GM23248 (cell line): Measurements from ENCODE around the gene PPP2R5D. TPM values are rescaled to one million over a fixed set of nuclear protein-coding genes. Genes with fewer than 3 reads are reported as not detected.
"Not testable (repeated sequence)": the region's sequence is repeated elsewhere in the genome, so short reads cannot be mapped to it uniquely, and the experiment has no call there.

Source experiments
- DNase-seq: peaks from one replicate; pipeline ENCODE4 v3.0.0-alpha.2; 2015
- H2AFZ ChIP-seq: fragments of 200-600 bp; sonication (generic); 2 replicates; pipeline ENCODE4 v1.6.1; 2016; ENCODE audit warnings: antibody characterized with exemption
- H3F3A ChIP-seq: fragments of 200-600 bp; sonication (generic); 2 replicates; pipeline ENCODE4 v1.6.1; 2016; ENCODE audit warnings: mild to moderate bottlenecking, antibody characterized with exemption, mixed run types; ENCODE audit not compliant: insufficient read depth
- H3K27ac ChIP-seq: fragments of 200-600 bp; sonication (generic); 2 replicates; pipeline ENCODE4 v1.5.1; 2016; ENCODE audit warnings: mild to moderate bottlenecking
- H3K27me3 ChIP-seq: fragments of 200-600 bp; sonication (generic); replicated peaks from 2 replicates; pipeline ENCODE4 v1.6.1; 2016; ENCODE audit warnings: mild to moderate bottlenecking; ENCODE audit not compliant: insufficient read depth
- H3K36me3 ChIP-seq: fragments of 200-600 bp; sonication (generic); 2 replicates; pipeline ENCODE4 v1.6.1; 2016; ENCODE audit warnings: low read depth, mild to moderate bottlenecking
- H3K4me1 ChIP-seq: fragments of 200-600 bp; sonication (generic); 2 replicates; pipeline ENCODE4 v1.6.1; 2016; ENCODE audit warnings: mild to moderate bottlenecking; ENCODE audit not compliant: insufficient read depth
- H3K4me2 ChIP-seq: fragments of 200-600 bp; sonication (generic); one replicate; pipeline ENCODE4 v1.6.1; 2016; ENCODE audit warnings: mild to moderate bottlenecking; ENCODE audit not compliant: unreplicated experiment
- H3K4me3 ChIP-seq: fragments of 200-600 bp; sonication (generic); 2 replicates; pipeline ENCODE4 v1.5.1; 2016; ENCODE audit warnings: mild to moderate bottlenecking
- H3K79me2 ChIP-seq: fragments of 200-600 bp; sonication (generic); 2 replicates; pipeline ENCODE4 v1.6.1; 2016; ENCODE audit warnings: mild to moderate bottlenecking; ENCODE audit not compliant: insufficient read depth
- H3K9ac ChIP-seq: fragments of 200-600 bp; sonication (generic); 2 replicates; pipeline ENCODE4 v1.6.1; 2016; ENCODE audit warnings: mild to moderate bottlenecking
- H3K9me2 ChIP-seq: fragments of 200-600 bp; sonication (generic); 2 replicates; pipeline ENCODE4 v1.6.1; 2016; ENCODE audit warnings: mixed run types, mild to moderate bottlenecking, moderate library complexity; ENCODE audit not compliant: insufficient read depth
- H3K9me3 ChIP-seq: fragments of 200-600 bp; sonication (generic); one replicate; pipeline ENCODE4 v1.6.1; 2017; ENCODE audit warnings: low read depth
- H4K20me1 ChIP-seq: fragments of 200-600 bp; sonication (generic); 2 replicates; pipeline ENCODE4 v1.6.0; 2016; ENCODE audit not compliant: insufficient read depth
- EZH2 ChIP-seq: fragments of 200-600 bp; sonication (generic); IDR thresholded peaks from 2 replicates; pipeline ENCODE4 v1.6.1; 2018; ENCODE audit warnings: antibody characterized with exemption, mild to moderate bottlenecking; ENCODE audit not compliant: insufficient read depth, poor library complexity, severe bottlenecking
- EZH2phosphoT487 ChIP-seq: fragments of 200-600 bp; sonication (generic); IDR thresholded peaks from 2 replicates; pipeline ENCODE4 v1.6.1; 2018; ENCODE audit warnings: antibody characterized with exemption, moderate library complexity, mild to moderate bottlenecking, low read depth; ENCODE audit not compliant: insufficient read depth
- WGBS, 2 experiments: methylation state at CpG; one replicate each; pipeline ENCODE4 v1.1.6; 2015 to 2017; ENCODE audit warnings: low lambda C conversion rate in 2 of 2, low coverage in 1 of 2; ENCODE audit errors: missing lambda C conversion rate in 2 of 2; 5-methylcytosine and 5-hydroxymethylcytosine counted together
- in situ Hi-C: fragments of 300-500 bp; cut with MboI; formaldehyde crosslinking; loops from 2 replicates; pipeline ENCODE4 v1.15.0; 2020
- polyA plus RNA-seq: library from polyadenylated mRNA; unstranded; fragments of >200 nt; fragmentation: Nextera tagmentation; extraction: Ambion mirVana; gene quantifications from 2 replicates; pipeline ENCODE4 v1.2.1, GENCODE V29; 2016
- total RNA-seq: library from RNA; depleted of rRNA; stranded (reverse); fragments of >200 nt; shearing (Covaris generic); gene quantifications from 2 replicates; pipeline ENCODE4 v1.2.3, GENCODE V29; 2014

The PPP2R5D gene
- total and polyA plus RNA-seq, 2 experiments from 2014 or later = 40.7 to 42.7 TPM

DNA sequence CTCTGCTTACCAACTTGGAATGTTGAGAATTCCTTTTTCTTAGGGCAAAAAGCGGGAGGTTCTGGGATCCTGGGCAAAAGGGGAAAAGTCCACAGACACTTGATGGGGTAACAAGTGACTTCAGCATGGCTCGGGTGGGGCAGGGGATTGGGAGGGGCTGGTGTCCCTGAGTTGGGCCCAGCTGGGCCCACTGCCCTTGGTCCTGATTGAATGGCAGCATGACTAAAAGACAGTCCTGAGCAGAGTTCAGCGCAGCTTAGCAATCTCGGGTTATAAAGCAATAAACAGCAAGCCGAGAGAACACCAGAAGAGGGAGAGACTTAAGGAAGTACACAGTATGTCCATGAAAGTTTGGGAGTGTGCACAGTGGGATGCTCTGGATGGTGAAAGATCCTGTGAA lies 5.6 kb downstream of the PPP2R5D start:
- Histone ChIP-seq H3K27ac (no peak overlapping the region), H4K20me1 (no peaks in the 10 kb centered on the region)

DNA sequence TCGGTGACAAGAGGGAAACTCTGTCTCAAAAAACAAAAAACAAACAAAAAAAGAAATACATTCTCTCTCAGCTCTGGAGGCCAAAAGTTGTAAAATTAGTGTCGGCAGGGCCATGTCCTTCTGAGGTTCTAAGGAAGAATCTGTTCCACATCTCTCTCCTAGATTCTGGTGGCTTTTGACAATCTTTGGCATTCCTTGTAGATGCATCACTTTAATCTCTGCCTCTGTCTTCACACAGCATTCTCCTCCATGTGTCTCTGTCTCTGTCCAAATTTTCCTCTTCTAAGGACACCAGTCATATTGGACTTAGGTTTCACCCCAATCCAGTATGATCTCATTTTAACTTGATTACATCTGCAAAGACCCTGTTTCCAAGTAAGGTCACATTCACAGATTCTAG lies 9.1 kb downstream of the PPP2R5D start:
- H4K20me1 ChIP-seq = no peaks in the 10 kb centered on the region
- no peaks in the 10 kb centered on the region; the same call in 1 of the 2 replicates for H3K36me3 ChIP-seq
- no peak overlapping the region for H3K27ac ChIP-seq
- H3K4me1 ChIP-seq = 0 out of 2 replicates have a peak, but pooled peaks cover 3% of the 10 kb centered on the region
- DNase-seq = peak; percentile 28
- WGBS, 2 experiments = 64 to 78% methylated on average over 2 of the region's 2 CpGs
- TF ChIP-seq EZH2phosphoT487 (no peak), EZH2 (no peak)
- no peaks in the 10 kb centered on the region for H3K27me3 ChIP-seq
- no peaks in the 10 kb centered on the region for H3K9me3 ChIP-seq
- in situ Hi-C loops = no loop called here
- no peak overlapping the region for H3K4me3 ChIP-seq
- H3K4me2 ChIP-seq = no peak overlapping the region
- H3K9ac ChIP-seq = no peak overlapping the region
- no peaks in the 10 kb centered on the region for H3K9me2 ChIP-seq
- H3F3A ChIP-seq = no peaks in the 10 kb centered on the region; the same call in 1 of the 2 replicates
- H3K79me2 ChIP-seq = peaks cover 34% of the 10 kb centered on the region
- no peak overlapping the region for H2AFZ ChIP-seq

More for the DNA sequence above, 5.6 kb downstream of the PPP2R5D start:
- DNase-seq = no peak
- Histone ChIP-seq H3K4me1 (peaks cover 23% of the 10 kb centered on the region), H3K9ac (no peak overlapping the region), H3K9me3 (no peaks in the 10 kb centered on the region), H3K79me2 (peaks cover 60% of the 10 kb centered on the region), H2AFZ (no peak overlapping the region), H3K27me3 (no peaks in the 10 kb centered on the region), H3F3A (no peaks in the 10 kb centered on the region), H3K36me3 (no peaks in the 10 kb centered on the region; the same call in 1 of the 2 replicates), H3K9me2 (no peaks in the 10 kb centered on the region), H3K4me2 (no peak overlapping the region), H3K4me3 (no peak overlapping the region)
- TF ChIP-seq EZH2 (no peak), EZH2phosphoT487 (no peak)
- 84 to 88% methylated on average over 5 of the region's 5 CpGs for whole genome bisulfite sequencing, 2 experiments
- in situ Hi-C loops = no loop called here

DNA sequence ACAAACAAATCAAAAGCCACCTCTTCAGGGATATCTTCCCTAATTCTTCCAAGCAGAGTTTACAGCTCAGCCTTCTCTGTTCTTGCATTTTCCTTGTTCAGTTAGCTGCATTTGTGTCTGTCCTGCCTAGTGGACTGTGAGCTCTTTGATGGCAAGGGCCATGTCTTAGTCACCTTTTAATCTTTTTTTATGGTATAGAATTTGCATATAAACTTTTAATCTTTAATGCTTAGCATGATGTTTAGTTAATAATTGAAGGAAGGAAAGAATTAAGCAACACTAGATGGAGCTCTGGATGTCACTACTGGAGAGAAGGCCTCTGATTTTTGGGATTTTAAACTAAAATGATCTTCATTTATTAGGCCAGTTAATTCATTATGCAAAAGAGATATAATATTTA lies 12.1 kb downstream of the PPP2R5D start:
- no peak for DNase-seq
- Histone ChIP-seq H3K9ac (no peak overlapping the region), H3K4me2 (no peak overlapping the region), H3K9me3 (no peaks in the 10 kb centered on the region), H4K20me1 (no peaks in the 10 kb centered on the region), H3K4me3 (no peak overlapping the region), H3K9me2 (no peaks in the 10 kb centered on the region), H3F3A (no peaks in the 10 kb centered on the region; the same call in 1 of the 2 replicates), H3K27me3 (no peaks in the 10 kb centered on the region), H3K79me2 (peaks cover 36% of the 10 kb centered on the region), H3K4me1 (0 out of 2 replicates have a peak, but pooled peaks cover 3% of the 10 kb centered on the region), H3K27ac (no peak overlapping the region), H2AFZ (no peak overlapping the region), H3K36me3 (no peaks in the 10 kb centered on the region; the same call in 1 of the 2 replicates)
- TF ChIP-seq EZH2phosphoT487 = no peak
- TF ChIP-seq EZH2 = no peak
- in situ Hi-C loops = no loop called here

DNA sequence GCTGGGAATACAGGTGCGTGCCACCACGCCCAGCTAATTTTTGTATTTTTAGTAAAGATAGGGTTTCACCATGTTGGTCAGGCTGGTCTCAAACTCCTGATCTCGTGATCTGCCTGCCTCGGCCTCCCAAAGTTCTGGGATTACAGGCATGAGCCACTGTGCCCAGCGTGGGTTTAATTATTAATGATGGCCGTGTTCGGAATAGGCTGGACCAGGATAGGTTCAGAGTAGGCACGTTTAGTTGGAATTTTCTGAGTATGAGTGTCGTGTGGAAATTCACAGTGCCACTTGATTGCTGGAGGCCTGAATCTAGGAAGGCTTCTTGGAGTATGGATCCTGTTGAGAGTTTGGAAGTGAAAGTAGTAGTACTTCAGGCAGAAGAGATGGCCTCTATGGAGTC lies 13.8 kb downstream of the PPP2R5D start:
- H3F3A ChIP-seq, H3K4me3 ChIP-seq, DNase-seq, H3K27ac ChIP-seq, H3K27me3 ChIP-seq, H3K4me2 ChIP-seq, H3K4me1 ChIP-seq, in situ Hi-C loops, H3K9me2 ChIP-seq, H3K9ac ChIP-seq, H3K9me3 ChIP-seq, H4K20me1 ChIP-seq, H2AFZ ChIP-seq, H3K36me3 ChIP-seq: not testable (repeated sequence)
- 93 to 95% methylated on average over 9 of the region's 9 CpGs for WGBS, 2 experiments
- H3K79me2 ChIP-seq = peaks cover 32% of the 10 kb centered on the region

DNA sequence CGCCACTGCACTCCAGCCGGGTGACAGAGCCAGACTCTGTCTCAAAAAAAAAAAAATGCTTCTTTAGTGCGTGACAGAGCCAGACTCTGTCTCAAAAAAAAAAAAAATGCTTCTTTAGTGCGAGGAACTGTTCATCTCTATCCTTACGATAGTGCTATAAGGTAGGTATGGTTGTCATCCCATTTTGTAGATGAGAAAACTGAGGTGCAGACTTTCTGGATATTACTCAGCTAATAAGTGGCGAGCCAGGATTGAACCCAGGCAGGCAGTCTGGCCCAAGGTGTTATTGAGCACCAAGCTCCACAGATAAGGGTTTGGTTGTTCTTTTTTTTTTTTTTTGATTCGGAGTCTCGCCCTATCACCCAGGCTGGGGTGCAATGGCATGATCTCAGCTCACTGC lies 17.5 kb downstream of the PPP2R5D start:
- Histone ChIP-seq H3K4me1 (no peaks in the 10 kb centered on the region), H3K36me3 (0 out of 2 replicates have a peak, but pooled peaks cover 5% of the 10 kb centered on the region), H3K9me3 (no peaks in the 10 kb centered on the region), H3F3A (0 out of 2 replicates have a peak, but pooled peaks cover 6% of the 10 kb centered on the region), H3K79me2 (peaks cover 36% of the 10 kb centered on the region), H3K27me3 (no peaks in the 10 kb centered on the region), H3K9me2 (no peaks in the 10 kb centered on the region), H4K20me1 (no peaks in the 10 kb centered on the region), H3K27ac (no peak overlapping the region), H3K9ac (no peak overlapping the region), H3K4me3 (no peak overlapping the region), H3K4me2 (no peak overlapping the region), H2AFZ (no peak overlapping the region)
- in situ Hi-C loops = no loop called here
- TF ChIP-seq EZH2 (no peak), EZH2phosphoT487 (no peak)
- 96 to 97% methylated on average over 8 of the region's 8 CpGs for WGBS, 2 experiments
- DNase-seq = no peak
